LoVo (cell line): ENCODE measurements around the gene KCNIP2.
"Not testable (repeated sequence)": the region's sequence is repeated elsewhere in the genome, so short reads cannot be mapped to it uniquely, and the experiment has no call there.

ENCODE experiments used
- DNase-seq: peaks from one replicate; pipeline ENCODE4 v3.0.0-alpha.2; 2016; ENCODE audit warnings: low spot score

Gene KCNIP2

GRCh38 chr10:101828766-101829551, 14.6 kb downstream of the KCNIP2 start:
- DNase-seq, result no peak

DNA sequence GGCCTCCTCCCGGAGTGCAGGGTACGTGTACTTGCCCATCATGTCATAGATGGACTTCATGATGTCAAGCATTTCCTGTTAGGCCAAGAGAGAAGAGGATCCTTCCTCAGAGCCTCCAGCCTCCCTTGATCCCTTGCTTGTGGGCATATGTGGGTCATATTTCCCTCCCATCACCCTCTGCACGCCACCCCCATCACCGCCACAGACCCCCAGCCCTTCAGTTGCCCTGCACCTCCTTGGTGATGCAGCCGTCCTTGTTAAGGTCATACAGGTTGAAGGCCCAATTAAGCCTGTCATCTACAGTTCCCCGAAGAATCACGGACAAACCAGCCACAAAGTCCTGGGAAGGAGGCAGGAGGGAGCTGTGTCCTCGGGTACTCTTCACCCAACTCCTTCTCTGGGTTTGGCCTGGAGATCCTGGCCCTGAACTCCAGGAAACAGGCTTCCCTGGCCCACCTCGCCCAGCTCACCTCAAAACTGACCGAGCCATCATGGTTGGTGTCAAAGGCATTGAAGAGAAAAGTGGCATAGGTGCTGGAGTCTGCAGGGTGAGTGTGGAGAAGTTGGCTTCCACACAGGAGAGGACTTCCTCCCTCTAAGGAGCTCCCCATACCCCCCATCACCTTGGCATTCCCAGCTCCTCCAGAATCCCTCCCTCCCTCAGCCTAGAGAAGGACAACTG, 15.5 kb downstream of the KCNIP2 start:
- no peak for DNase-seq

DNA sequence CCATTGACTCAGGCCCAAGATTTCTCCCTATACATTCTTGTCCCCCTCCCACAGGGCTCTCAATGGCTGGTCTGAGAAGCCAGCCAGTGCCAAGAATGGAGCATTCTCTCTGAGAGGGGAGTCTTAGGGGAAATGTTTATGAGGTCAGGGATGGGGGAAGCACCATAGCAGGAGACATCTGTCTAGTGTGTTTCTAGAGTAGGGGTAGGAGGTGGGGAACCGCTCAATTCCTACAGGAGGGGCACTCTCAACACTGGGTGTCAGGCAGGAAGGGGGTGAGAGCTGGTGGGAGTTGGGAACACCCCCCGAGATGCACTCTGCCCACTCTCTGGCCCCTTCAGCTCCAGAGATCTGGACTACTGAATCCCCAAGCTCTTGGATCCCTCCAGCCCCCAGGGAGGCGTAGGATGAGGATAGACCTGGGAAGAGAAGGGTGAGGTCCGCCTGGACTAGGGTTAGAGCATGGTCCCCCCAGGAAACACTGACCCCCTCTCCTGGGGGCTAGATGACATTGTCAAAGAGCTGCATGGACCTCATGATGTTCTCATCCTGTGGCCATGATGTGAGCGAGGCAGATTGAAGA, 16.7 kb downstream of the KCNIP2 start:
- DNase-seq, result no peak

- no peak for DNase-seq
Measured at GRCh38 chr10:101824736-101825135, 18.9 kb downstream of the KCNIP2 start.

DNA sequence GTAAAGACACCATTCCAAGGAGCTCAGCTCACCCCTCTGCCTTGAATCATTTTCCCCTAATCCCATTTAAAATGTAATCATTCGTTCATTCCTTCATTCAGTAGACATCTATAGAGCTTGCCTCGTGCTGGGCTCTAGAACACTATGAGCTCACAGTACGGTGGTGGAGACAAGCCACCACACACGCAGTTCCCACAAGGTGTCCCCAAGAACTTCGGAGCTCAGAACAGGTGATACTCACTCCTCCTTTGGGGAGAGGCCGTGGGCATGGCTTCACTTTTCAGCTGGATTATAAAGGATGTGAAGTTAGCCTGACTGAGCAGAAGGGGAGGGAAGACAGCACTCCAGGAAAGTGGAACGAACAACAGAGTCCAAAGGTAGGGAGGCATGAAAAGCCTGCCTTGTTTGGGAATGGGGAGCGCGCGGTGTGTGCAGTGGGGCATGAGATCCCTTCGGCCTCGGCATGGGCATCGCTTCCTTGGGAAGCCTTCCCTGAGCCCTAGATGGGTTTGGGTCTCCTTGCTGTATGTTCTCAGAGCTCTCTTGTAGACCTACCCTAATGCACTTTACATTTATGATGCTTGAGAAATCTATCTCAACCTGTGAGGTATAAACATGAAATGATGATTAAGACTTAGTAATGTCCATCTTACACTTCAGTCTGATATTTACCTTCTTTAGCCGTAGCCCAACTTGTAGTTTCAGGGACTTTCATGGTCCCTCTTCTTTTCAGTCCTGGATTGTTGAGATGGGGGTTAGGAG, 24.5 kb downstream of the KCNIP2 start:
- DNase-seq, result no peak

DNA sequence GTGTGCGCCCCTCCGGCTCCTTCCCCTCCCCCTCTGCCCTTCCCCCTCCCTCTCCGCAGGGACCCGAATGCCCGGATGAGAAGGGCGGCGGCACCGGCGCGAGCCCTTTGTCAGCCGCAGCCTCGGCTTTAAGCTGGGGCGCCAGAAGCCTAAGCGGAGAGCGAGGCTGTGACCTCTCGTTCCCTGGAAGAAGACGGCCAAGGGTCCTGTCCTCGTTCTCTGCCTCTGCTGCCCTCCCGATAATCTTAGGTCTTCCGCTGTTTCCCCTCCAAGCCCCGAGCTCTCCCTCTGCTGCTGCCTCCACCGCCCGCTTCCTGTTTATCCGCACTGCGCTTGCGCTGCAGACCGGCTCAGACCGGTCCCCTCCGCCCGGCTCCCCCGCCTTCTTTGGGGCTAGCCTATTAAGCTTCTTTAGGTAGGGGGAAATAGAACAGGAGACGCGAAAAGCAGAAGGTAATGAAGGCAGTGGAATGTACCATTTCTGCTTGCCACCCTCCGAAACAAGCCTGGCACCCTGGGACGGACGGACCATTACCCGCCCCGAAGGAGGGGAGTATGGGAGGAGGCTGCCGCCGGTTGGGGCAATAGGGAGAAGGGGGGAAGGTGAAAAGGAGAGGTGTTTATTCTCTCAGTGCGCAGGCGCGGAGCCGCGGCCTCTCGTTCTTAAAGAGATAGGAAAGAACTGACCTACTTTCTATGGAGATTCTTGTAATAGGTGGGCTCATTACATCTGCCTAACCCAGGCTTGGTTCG, 25.3 kb downstream of the KCNIP2 start, which contains the start of gene OGA:
Gene OGA, minus strand, starts transcription at position 326 of the 753 bp plus-strand sequence. CDS start 422 bp downstream, outside the sequence.
- DNase-seq, result peak; percentile 98

- peak; percentile 91 for DNase-seq
Measured at GRCh38 chr10:101817337-101818118, 26.1 kb downstream of the KCNIP2 start.

GRCh38 chr10:101816913-101817336, 26.7 kb downstream of the KCNIP2 start:
- DNase-seq, result no peak

DNA sequence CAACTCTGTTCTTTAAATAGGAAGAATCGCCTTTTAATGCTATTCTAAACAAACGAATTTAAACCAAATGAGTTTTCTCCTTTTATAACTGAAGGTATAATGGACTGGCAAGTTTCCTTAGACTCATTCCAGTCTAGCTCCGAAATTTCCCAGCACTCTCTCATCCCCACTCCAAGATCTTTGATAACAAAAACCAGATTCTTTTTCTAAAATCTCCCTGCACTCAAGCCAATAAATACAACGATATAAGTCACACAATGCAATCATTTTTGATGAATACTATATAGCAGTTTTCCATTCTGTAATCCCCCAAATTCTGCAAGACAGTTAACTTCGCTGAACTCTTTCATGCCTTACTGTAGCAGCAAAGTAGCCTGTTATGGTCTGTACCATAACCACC, 27.2 kb downstream of the KCNIP2 start:
- no peak for DNase-seq

DNA sequence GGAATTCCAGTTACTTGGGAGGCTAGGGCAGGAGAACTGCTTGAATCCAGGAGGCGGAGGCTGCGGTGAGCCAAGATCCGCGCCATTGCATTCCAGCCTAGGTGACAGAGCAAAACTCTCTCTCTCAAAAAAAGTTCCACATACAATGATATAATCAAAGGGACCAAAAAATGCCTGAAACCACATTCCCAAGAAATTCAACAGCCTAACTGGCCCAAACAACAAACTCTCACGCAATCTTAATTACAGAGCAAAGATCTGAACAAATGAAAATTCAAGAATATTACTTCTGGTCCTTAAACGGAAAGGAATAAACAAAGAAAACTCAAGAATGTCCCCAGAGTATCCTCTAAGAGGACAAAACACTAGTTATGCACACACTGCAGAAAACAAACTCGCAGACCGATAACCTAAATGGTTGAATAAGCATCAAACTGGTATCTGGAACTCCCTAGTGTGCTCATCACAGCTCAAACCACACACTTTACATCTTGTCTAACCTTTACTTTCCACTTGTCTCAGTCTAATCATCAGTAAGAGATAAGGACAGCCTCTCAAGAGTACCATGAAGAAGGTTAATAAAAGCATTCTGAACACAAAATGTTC, 29.0 kb downstream of the KCNIP2 start:
- no peak for DNase-seq

- no peak for DNase-seq
Measured at GRCh38 chr10:101812606-101813005, 31.0 kb downstream of the KCNIP2 start.

- no peak for DNase-seq
Measured at GRCh38 chr10:101807158-101807557, 36.4 kb downstream of the KCNIP2 start.

DNA sequence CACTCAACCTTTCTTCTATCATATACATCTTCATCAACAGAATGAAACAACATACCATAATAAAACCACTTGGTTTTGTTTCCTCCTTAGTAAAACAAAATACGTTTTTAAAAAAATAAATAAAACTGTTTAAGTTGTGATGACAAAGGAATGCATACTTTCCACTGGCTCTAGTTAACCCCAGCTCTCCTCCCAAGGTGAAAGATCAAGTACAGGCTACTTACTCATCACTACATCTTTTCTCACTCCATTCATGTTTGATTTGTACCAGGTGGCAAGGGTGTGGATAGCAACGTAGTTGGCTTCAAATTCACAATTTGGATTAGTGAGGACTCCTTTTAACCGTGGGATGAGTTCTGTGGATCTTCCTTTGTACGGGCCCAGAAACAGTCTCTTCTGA, 40.1 kb downstream of the KCNIP2 start:
- DNase-seq, result no peak

DNA sequence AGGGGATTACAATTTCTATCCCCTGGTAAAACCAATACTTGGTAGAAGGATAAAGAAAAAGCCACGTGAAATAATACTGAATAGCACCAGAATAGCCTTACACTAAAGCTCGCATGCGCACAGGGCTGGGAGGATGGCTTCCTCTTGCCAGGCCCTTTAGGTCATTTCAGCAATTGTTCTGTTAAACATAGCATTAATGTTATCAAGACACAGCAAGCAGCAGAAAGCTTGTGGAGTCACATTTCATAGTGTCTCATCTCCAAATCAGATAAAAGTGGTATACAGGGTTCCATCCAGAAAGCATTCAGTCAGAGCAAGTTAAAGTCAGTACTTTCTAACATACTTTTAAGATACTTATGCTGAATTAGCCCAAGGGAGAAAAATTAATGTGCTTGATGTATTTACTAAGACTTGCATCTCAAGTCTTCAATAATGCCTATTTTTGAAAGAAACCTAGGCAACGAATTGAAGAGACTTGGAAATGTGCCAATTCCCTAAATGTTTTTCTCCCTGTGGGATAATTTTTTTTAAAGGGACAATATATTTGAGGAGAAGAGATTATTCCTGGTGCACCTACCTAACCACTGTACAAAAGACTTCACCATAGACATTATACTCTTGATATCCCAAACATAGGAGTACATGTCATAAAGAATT, 46.1 kb downstream of the KCNIP2 start:
- DNase-seq, result no peak

DNA sequence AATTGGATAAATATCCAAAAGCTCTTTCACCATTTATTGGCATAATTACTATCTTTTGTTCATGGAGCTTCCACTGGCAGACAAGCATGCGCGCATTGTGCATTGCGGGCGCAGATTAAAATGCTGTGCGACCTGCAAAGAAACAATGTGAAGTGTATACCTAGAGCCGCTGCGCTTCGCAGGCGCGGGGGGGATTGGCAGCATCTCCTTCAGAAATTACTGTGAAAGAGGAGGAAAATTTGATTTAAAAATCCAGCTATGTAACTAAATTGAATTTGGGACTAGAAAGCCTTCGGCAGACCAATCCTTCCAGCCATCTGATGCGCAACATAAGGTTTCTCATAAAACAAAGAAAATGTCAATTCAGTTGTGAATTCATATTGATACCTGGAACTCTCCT, 50.1 kb downstream of the KCNIP2 start:
- DNase-seq, result no peak

- no peak for DNase-seq
Measured at GRCh38 chr10:101789686-101790085, 53.9 kb downstream of the KCNIP2 start.

- DNase-seq, result not testable (repeated sequence)
Measured at GRCh38 chr10:101789231-101789630, 54.4 kb downstream of the KCNIP2 start.

- DNase-seq, result no peak
Measured at GRCh38 chr10:101785801-101786200, 57.8 kb downstream of the KCNIP2 start.

GRCh38 chr10:101784558-101784957, 59.0 kb downstream of the KCNIP2 start:
- DNase-seq, result no peak

GRCh38 chr10:101783736-101784118, 59.9 kb downstream of the KCNIP2 start:
- peak; percentile 20 for DNase-seq
